ENCODE data around the gene TMED4. TPM values are rescaled to one million over a fixed set of nuclear protein-coding genes. Genes with fewer than 3 reads are reported as not detected.

TMED4 gene
- total RNA-seq = 100 to 1,000 TPM in 3 of 4 donors, 10 to 100 TPM in 1; 80.9 to 319 (median 262) TPM

DNA sequence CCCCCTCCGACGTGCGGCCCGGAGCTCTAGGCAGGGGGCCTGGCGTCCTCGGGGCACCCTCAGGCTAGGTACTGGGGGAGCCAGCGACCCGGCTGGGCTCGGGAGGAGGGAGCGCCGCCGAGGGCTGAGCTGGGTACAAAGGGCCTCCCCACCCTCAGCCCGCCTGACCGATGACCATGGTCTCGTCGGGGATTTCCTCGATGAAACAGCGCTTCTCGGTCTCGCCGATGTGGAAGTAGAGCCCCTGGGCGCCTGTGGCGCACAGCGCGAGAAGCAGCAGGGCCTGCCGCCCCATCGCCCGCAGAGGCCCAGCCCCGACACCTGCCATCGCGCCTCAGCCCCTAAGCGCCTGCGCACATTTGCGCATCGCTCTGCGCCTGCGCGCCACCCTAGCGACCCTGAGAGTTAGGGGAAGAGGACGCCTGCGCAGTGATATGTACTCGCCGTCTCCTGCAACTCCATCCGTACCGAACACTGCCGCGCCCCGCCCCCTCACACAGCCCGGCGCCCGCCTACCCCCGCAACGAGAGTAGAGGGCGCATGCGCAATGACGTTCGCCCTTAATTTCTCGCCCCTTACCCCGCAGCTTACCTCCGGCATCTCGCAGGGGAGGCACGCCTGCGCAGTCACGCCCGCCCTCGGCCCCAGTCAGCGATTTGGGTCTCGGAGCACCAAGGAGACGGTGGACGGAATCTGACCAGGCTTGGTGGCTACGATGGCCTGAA is at the start of gene TMED4:
Gene TMED4, minus strand, starts transcription at position 353 of the 725 bp plus-strand sequence. Its CDS starts 25 bp downstream, at position 328.
- peak within 1 kb of the TSS; percentile 67 to 97 (median 85) for H3K4me3 ChIP-seq
- H3K27me3 ChIP-seq = no peaks in the 10 kb centered on the region
- H3K27ac ChIP-seq = peak within 1 kb of the TSS; percentile 89 to 99 (median 96)
- TF ChIP-seq POLR2A (IDR thresholded peaks at IDR 0.05) (peak; percentile 91), CTCF (IDR thresholded peaks at IDR 0.05) (no peak)
- peaks cover 0 to 25% (median 10%) of the 10 kb centered on the region in 4 donors for H3K4me1 ChIP-seq
- H3K36me3 ChIP-seq = peaks cover 0 to 35% (median 0%) of the 10 kb centered on the region in 3 donors
- no peaks in the 10 kb centered on the region for H3K9me3 ChIP-seq
- peak; percentile 99 to 100 (median 99) for DNase-seq

DNA sequence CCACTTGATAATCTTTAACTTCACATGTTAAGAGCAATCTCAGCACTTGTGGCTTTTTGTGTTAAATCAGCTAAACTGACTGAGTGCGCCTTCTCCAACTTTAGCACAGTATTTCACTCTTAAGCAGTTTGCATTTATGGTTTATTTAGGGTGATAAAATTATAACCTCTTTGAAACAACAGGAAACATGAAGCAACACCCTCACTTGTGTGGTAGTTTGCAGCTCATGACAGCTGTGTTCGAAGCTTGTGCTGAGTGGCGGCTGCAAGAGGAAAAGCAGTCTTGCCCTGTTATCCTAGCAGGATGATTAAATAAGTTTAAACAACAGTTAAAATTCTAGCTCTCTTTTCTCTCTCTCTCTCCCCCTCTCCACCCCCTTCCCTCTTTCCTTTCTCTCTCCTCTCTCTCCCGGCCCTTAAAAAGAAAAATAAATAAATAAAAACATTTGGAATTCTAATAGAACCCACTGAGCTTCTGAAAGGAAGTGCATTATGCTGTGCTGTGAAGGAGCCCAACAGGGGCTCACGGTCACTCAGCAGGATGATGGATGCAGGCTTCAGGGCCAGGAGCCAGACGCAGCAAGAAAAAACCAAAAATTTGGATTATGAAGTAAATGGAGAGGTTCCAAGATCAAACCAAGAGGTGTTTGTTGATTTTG is 49.6 kb upstream of the TMED4 start:
- no peaks in the 10 kb centered on the region for H3K27me3 ChIP-seq
- TF ChIP-seq POLR2A (IDR thresholded peaks at IDR 0.05) = no peak
- TF ChIP-seq CTCF (IDR thresholded peaks at IDR 0.05) = peak in 1 of 6 experiments; percentile 7
- no peak for DNase-seq
- no peak overlapping the region for H3K4me3 ChIP-seq
- peaks cover 0 to 6% (median 0%) of the 10 kb centered on the region in 3 donors for H3K36me3 ChIP-seq
- H3K4me1 ChIP-seq = peaks cover 4 to 64% (median 34%) of the 10 kb centered on the region in 4 donors
- no peaks in the 10 kb centered on the region for H3K9me3 ChIP-seq
- H3K27ac ChIP-seq = peak overlapping the region; percentile 83 to 93 (median 90)

DNA sequence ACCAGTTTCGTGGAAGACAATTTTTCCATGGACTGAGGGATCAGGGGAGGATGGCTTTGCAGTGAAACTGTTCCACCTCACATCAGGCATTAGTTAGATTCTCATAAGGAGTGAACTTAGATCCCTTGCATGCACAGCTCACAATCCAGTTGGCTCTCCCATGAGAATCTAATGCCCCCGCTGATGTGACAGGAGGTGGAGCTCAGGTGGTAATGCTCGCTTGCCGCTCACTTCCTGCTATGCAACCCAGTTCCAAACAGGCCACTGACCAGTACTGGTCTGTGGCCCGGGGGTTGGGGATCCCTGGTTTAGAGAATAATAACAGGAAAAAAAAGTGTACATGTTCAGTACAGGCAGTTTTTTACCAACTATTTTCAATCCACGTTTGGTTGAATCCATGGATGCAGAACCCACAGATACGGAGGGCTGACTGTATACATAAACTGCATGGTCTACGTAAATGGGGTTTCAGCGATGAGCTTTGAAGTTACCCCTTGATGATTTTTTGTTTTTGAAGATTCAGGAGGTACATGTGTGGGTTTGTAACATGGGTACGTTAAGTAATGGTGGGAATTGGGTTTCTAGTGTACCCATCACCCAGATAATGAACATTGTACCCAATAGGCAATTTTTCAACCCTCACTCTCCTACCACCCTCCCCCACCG is 48.9 kb upstream of the TMED4 start:
- Histone ChIP-seq H3K27me3 (no peaks in the 10 kb centered on the region), H3K36me3 (peaks cover 0 to 11% (median 0%) of the 10 kb centered on the region in 3 donors), H3K4me3 (no peak overlapping the region), H3K9me3 (no peaks in the 10 kb centered on the region), H3K27ac (peak overlapping the region; percentile 83 to 93 (median 90)), H3K4me1 (peaks cover 4 to 57% (median 30%) of the 10 kb centered on the region in 4 donors)
- no peak for TF ChIP-seq POLR2A (IDR thresholded peaks at IDR 0.05)
- TF ChIP-seq CTCF (IDR thresholded peaks at IDR 0.05) = no peak
- peak in 1 of 3 donors; percentile 44 for DNase-seq

GRCh38 chr7:44629829-44630522 is 47.9 kb upstream of the TMED4 start:
- peak in 2 of 3 donors; percentile 56 to 67 for DNase-seq
- TF ChIP-seq CTCF (IDR thresholded peaks at IDR 0.05) (no peak), POLR2A (IDR thresholded peaks at IDR 0.05) (no peak)
- no peaks in the 10 kb centered on the region for H3K27me3 ChIP-seq
- peak overlapping the region; percentile 83 to 93 (median 90) for H3K27ac ChIP-seq
- H3K4me3 ChIP-seq = no peak overlapping the region
- peaks cover 4 to 50% (median 26%) of the 10 kb centered on the region in 4 donors for H3K4me1 ChIP-seq
- H3K9me3 ChIP-seq = no peaks in the 10 kb centered on the region
- H3K36me3 ChIP-seq = peaks cover 0 to 21% (median 0%) of the 10 kb centered on the region in 3 donors

DNA sequence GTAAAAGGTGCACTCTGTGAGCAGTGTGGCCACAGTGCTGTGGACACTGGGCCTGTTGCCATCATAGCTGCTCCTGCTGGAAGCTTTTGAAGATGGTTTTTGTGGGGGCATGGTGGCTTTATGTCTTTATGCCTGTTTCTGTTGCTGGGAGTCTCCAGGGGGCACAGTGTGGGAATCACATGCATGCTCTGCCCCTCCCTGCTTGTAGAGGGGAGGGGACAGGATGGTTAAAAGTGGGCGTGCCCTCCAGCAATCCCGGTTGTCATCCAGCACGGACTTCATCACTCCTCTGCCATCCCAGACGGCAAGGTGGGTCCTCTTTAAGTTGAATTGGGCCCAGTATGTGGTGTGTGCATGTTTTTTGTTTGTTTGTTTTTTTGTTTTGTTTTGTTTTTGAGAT is 44.6 kb upstream of the TMED4 start:
- no peak for DNase-seq
- Histone ChIP-seq H3K9me3 (no peaks in the 10 kb centered on the region), H3K4me3 (no peak overlapping the region), H3K4me1 (peaks cover 0 to 32% (median 14%) of the 10 kb centered on the region in 4 donors), H3K36me3 (peaks cover 0 to 27% (median 0%) of the 10 kb centered on the region in 3 donors), H3K27ac (peak overlapping the region in 1 of 4 donors; percentile 48), H3K27me3 (no peaks in the 10 kb centered on the region)
- TF ChIP-seq POLR2A (IDR thresholded peaks at IDR 0.05) (no peak), CTCF (IDR thresholded peaks at IDR 0.05) (no peak)

All from Peyer's patch (tissue), 4 donors.